PC-9 (cell line): ENCODE data around the gene CUL1. TPM values are rescaled to one million over a fixed set of nuclear protein-coding genes. Genes with fewer than 3 reads are reported as not detected.

Experiments
- BruUV-seq: library from RNA; stranded (reverse); fragments of 400-500 nt; replicated peaks from 2 replicates; lab custom pipeline; 2021; lab: Mats Ljungman, UMichigan
- CTCF ChIA-PET: fragments of 300-600 bp; sonication (Branson Sonifier 250); formaldehyde crosslinking; loops from one replicate; lab custom pipeline; 2022; ENCODE audit warnings: antibody characterized with exemption; lab: Charles Lee
- POLR2A ChIA-PET: fragments of 300-600 bp; sonication (Branson Sonifier 250); formaldehyde crosslinking; loops from one replicate; lab custom pipeline; 2022; ENCODE audit warnings: antibody characterized with exemption; ENCODE audit not compliant: unreplicated experiment; lab: Charles Lee
- DNase-seq, 2 experiments: peaks; one replicate each; pipeline versions ENCODE4 v3.0.0 to v3.0.0-alpha.2; 2015 to 2022; ENCODE audit warnings: mixed read lengths in 1 of 2
- H2AFZ ChIP-seq: fragments of 200-600 bp; sonication (generic); 2 replicates; pipeline ENCODE4 v1.8.1; 2017; ENCODE audit warnings: antibody characterized with exemption
- H3F3A ChIP-seq: fragments of 200-600 bp; sonication (generic); 2 replicates; pipeline ENCODE4 v1.8.1; 2017; ENCODE audit warnings: antibody characterized with exemption, mild to moderate bottlenecking, low read depth; ENCODE audit not compliant: insufficient read depth
- H3K27ac ChIP-seq: fragments of 200-600 bp; sonication (generic); 2 replicates; pipeline ENCODE4 v1.6.1; 2016; ENCODE audit warnings: mixed run types
- H3K27me3 ChIP-seq: fragments of 200-600 bp; sonication (generic); 2 replicates; pipeline ENCODE4 v1.6.1; 2016; ENCODE audit warnings: low read depth, mixed run types; ENCODE audit not compliant: insufficient read depth
- H3K36me3 ChIP-seq: fragments of 200-600 bp; sonication (generic); 2 replicates; pipeline ENCODE4 v1.6.1; 2016; ENCODE audit warnings: low read depth, mixed run types
- H3K4me1 ChIP-seq: fragments of 200-600 bp; sonication (generic); replicated peaks from 2 replicates; pipeline ENCODE4 v1.6.1; 2016; ENCODE audit warnings: mixed run types; ENCODE audit not compliant: insufficient read depth
- H3K4me2 ChIP-seq: fragments of 200-600 bp; sonication (generic); 2 replicates; pipeline ENCODE4 v1.6.1; 2017; ENCODE audit warnings: mixed run types
- H3K4me3 ChIP-seq: fragments of 200-600 bp; sonication (generic); 2 replicates; pipeline ENCODE4 v1.6.1; 2016; ENCODE audit warnings: mixed run types
- H3K79me2 ChIP-seq: fragments of 200-600 bp; sonication (generic); 2 replicates; pipeline ENCODE4 v1.6.1; 2017; ENCODE audit warnings: low read depth, mixed run types
- H3K9me2 ChIP-seq: fragments of 200-600 bp; sonication (generic); 2 replicates; pipeline ENCODE4 v1.8.1; 2017; ENCODE audit warnings: mild to moderate bottlenecking; ENCODE audit not compliant: insufficient read depth
- H3K9me3 ChIP-seq: fragments of 200-600 bp; sonication (generic); 2 replicates; pipeline ENCODE4 v1.8.1; 2016; ENCODE audit warnings: low read depth; ENCODE audit not compliant: insufficient read depth
- H4K20me1 ChIP-seq: fragments of 200-600 bp; sonication (generic); 2 replicates; pipeline ENCODE4 v1.8.1; 2017; ENCODE audit not compliant: insufficient read depth
- CTCF ChIP-seq: fragments of 200-600 bp; sonication (generic); conservative IDR thresholded peaks from 2 replicates; pipeline ENCODE4 v1.6.1; 2017; ENCODE audit warnings: mixed run types, antibody characterized with exemption, mild to moderate bottlenecking, moderate library complexity
- EZH2 ChIP-seq: fragments of 200-600 bp; sonication (generic); IDR thresholded peaks from 2 replicates; pipeline ENCODE4 v1.8.0; 2017; ENCODE audit warnings: antibody characterized with exemption, low read depth
- intact Hi-C: fragments of 100-400 bp; cut with micrococcal nuclease; formaldehyde crosslinking; loops from one replicate; pipeline ENCODE4 v1.10.0; 2022; ENCODE audit not compliant: unreplicated experiment
- total RNA-seq: library from RNA; stranded (reverse); gene quantifications from 2 replicates; pipeline ENCODE4 v1.2.3, GENCODE V29; 2021

The CUL1 gene
- total RNA-seq, 1 experiment from 2014 or later, result 78.3 TPM

- DNase-seq, result no peak
- Histone ChIP-seq H3K9me2 (no peaks in the 10 kb centered on the region), H2AFZ (no peak overlapping the region), H3K4me1 (no peaks in the 10 kb centered on the region), H3K27me3 (no peaks in the 10 kb centered on the region), H3K9me3 (no peaks in the 10 kb centered on the region), H3K4me3 (no peak overlapping the region), H3K4me2 (no peak overlapping the region), H3F3A (peaks cover 2% of the 10 kb centered on the region; the same call in 1 of the 2 replicates), H3K79me2 (no peaks in the 10 kb centered on the region), H4K20me1 (no peaks in the 10 kb centered on the region), H3K36me3 (peaks cover 53% of the 10 kb centered on the region), H3K27ac (no peak overlapping the region)
- BruUV-seq, result no TSS peak
- no peak for TF ChIP-seq CTCF
- TF ChIP-seq EZH2, result no peak
- intact Hi-C loops, result no loop called here
- POLR2A ChIA-PET, result no interaction called here
- CTCF ChIA-PET, result no interaction called here
These were observed 98.1 kb downstream of the CUL1 start for GRCh38 chr7:148796841-148797240.

DNA sequence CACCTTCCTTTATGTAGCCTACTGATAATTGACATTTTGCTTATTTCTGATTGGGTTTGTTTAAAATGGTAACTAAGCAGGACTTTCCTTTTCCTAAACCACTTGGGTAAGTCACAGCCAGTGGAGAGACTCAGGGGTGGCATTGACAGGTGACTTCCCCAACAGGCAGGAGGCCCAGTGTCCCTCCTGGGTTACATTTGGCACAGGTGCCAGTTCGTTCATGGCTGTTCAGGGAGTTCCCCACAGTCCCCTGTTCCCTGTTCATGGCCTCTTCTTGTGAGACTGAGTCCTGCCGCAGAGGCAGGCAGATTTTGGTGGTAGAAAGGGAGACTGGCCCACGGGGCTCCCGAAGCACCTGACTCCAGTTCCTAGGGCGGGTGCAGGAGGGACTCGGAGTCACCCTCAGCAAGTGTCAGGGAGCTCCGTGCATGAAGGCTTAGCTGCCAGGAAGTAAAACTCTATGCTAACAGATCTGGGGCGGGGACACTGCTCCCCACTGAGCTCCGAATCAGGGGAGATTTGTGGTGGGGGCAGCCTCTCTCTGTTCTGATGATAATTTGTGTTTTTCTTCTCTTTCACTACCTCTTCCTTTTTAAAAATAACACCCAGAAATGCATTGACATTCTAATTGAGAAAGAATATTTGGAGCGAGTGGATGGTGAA, 101.3 kb downstream of the CUL1 start:
- intact Hi-C loops, result no loop called here
- H3F3A ChIP-seq, result peaks cover 8% of the 10 kb centered on the region; the same call in 1 of the 2 replicates
- H2AFZ ChIP-seq, result no peak overlapping the region
- 0 out of 2 replicates have a peak, but pooled peaks cover 3% of the 10 kb centered on the region for H4K20me1 ChIP-seq
- H3K36me3 ChIP-seq, result peaks cover 31% of the 10 kb centered on the region; the same call in 1 of the 2 replicates
- no peak for DNase-seq
- H3K4me2 ChIP-seq, result no peak overlapping the region
- ChIA-PET CTCF (no interaction called here), POLR2A (no interaction called here)
- H3K4me3 ChIP-seq, result no peak overlapping the region
- no peaks in the 10 kb centered on the region for H3K9me3 ChIP-seq
- H3K4me1 ChIP-seq, result no peaks in the 10 kb centered on the region
- H3K79me2 ChIP-seq, result no peaks in the 10 kb centered on the region
- H3K27ac ChIP-seq, result no peak overlapping the region
- no peaks in the 10 kb centered on the region for H3K9me2 ChIP-seq
- TF ChIP-seq EZH2 (no peak), CTCF (no peak)
- BruUV-seq, result no TSS peak
- H3K27me3 ChIP-seq, result no peaks in the 10 kb centered on the region

GRCh38 chr7:148800677-148801076, 102.0 kb downstream of the CUL1 start:
- H3K79me2 ChIP-seq, result no peaks in the 10 kb centered on the region
- DNase-seq, result no peak
- no peaks in the 10 kb centered on the region for H3K27me3 ChIP-seq
- H3F3A ChIP-seq, result peaks cover 12% of the 10 kb centered on the region; the same call in 1 of the 2 replicates
- intact Hi-C loops, result no loop called here
- peaks cover 31% of the 10 kb centered on the region; the same call in 1 of the 2 replicates for H3K36me3 ChIP-seq
- H3K9me3 ChIP-seq, result no peaks in the 10 kb centered on the region
- 0 out of 2 replicates have a peak, but pooled peaks cover 3% of the 10 kb centered on the region for H4K20me1 ChIP-seq
- H2AFZ ChIP-seq, result no peak overlapping the region
- ChIA-PET POLR2A (no interaction called here), CTCF (no interaction called here)
- no peak overlapping the region for H3K27ac ChIP-seq
- no peak overlapping the region for H3K4me2 ChIP-seq
- TF ChIP-seq EZH2, result no peak
- TF ChIP-seq CTCF, result no peak
- no TSS peak for BruUV-seq
- no peaks in the 10 kb centered on the region for H3K4me1 ChIP-seq
- H3K4me3 ChIP-seq, result no peak overlapping the region
- H3K9me2 ChIP-seq, result no peaks in the 10 kb centered on the region
